Measurements from ENCODE around the gene SYT4.
"Not testable (repeated sequence)": the region's sequence is repeated elsewhere in the genome, so short reads cannot be mapped to it uniquely, and the experiment has no call there.

Gene SYT4

GRCh38 chr18:43277164-43277600 is at the start of gene SYT4:
TSS of gene SYT4 (minus strand) at chr18:43277490. CDS start at chr18:43277281, 209 bp downstream.
- peak; percentile 1 for DNase-seq (ENCODE audit: low spot score)

GRCh38 chr18:43322132-43322531 is 44.8 kb upstream of the SYT4 start:
- no peak for DNase-seq (ENCODE audit: low spot score)

DNA sequence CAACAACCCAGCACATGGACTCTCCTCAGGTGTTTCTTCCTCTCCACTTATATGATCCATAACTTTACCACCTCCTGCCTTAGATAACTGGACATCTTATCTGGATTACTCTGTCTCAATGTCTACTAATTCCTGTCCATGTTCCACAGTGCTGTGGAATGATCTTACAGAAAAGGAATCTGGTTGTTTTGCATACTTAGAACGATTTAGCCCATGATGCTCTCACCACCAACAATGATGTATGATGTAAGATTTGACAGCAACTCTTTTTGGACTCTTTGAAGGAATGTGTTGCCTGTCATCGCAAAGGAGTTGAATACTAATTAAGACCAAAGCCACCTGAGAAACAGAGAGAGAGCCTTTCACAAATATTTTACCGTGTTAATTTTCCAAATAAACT is 37.7 kb upstream of the SYT4 start:
- no peak for DNase-seq (ENCODE audit: low spot score)

- DNase-seq (ENCODE audit: low spot score): no peak
Observed at GRCh38 chr18:43312891-43313290, 35.6 kb upstream of the SYT4 start.

GRCh38 chr18:43310239-43310638 is 32.9 kb upstream of the SYT4 start:
- no peak for DNase-seq (ENCODE audit: low spot score)

DNA sequence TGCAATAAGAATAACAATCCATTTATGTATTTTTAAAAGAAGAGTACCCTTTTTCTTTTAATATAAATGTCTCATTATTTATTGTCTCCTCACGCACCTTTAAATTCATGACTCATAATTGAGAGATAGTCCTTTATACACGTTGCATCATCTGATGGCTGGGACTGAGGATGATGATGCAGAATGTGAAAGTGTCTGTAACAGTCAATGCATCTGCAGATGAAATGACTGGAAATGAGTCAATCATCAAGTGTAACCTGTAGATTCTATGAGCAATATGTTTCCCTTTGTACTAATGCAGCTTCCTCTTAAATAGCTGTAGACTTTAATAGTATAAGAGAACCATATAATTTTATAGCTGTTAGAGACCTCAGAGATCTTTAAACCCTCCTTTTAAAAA is 26.1 kb upstream of the SYT4 start:
- DNase-seq (ENCODE audit: low spot score): no peak

DNA sequence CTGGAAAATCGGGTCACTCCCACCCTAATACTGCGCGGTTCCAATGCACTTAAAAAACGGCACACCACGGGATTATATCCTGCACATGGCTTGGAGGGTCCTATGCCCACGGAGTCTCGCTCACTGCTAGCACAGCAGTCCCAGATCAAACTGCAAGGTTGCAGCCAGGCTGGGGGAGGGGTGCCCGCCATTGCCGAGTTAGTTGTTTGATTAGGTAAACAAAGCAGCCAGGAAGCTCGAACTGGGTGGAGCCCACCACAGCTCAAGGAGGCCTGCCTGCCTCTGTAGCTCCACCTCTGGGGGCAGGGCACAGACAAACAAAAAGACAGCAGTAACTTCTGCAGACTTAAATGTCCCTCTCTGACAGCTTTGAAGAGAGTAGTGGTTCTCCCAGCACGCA is 8.9 kb upstream of the SYT4 start:
- DNase-seq (ENCODE audit: low spot score): not testable (repeated sequence)

GRCh38 chr18:43283299-43283698 is 6.0 kb upstream of the SYT4 start:
- DNase-seq (ENCODE audit: low spot score): no peak

DNA sequence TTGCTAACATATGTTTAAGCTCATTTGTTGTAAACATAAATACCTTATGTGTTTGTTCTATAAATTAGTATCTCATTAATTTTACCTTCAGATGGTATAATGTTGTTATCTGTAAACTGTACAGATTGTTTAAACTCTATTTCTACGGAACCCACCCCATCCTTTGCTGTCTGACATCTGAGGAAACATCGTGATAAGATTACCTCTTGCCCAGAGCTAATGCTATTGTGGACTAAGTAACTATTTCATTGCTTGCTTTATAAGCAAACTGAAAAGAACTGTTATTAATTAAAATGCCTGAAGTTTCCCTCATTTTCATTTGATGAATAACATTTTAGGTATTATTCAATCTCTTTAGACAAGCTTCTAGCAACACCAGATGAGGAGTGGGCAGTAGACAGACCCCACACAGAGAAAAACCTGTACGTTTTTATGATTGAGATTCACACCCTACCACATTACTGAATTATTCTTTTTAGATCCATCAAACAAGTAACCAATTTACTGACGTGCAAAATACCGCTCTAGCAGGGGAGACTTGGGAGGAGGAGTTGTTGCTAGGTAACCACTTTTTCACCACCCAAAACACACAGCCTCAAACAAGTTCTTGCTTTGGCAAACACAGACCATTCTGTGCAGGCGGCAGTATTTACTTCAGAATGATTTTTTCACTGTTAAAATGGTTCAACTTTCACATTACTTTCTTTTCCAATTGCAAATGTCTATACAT is 1.9 kb upstream of the SYT4 start:
- DNase-seq (ENCODE audit: low spot score): no peak

DNA sequence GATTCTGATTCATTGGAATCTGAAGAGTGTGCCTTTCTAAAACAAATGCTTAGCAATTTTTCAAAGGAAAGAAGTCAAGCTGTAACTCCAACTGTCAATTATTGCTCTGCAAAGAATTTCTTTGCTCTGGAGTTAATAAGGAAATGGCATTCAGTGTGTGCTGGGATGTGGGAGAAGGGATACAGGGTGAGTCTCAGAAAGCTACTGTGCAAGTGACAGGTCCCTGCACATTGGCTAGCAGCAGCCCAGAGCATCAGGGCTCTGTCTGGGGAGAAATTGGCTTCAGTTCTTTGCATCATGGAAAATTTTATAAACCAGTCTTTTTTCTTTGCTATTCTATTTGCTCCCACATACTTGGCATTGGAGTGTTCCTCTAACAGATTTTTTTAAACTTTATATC is 1.1 kb upstream of the SYT4 start:
- DNase-seq (ENCODE audit: low spot score): no peak

DNA sequence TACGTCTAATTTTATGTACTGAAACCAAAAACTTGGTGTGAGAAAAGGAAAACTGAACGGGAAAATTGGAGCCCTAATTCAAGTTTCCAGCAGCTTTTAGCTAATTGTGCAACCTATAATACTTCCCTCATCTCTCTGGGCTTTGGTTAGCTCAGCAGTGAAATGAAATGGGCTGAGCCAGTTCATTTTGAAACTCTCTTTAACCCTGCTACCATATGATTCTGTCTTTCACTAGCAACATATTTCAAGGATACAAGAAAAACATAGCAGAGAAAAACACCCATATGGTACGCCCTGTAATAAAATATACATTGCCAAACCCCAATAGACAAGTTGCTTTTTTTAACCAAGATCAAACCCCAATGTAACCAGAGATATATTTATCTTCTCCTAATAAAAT is 799 bp downstream of the SYT4 start:
- no peak for DNase-seq (ENCODE audit: low spot score)

DNA sequence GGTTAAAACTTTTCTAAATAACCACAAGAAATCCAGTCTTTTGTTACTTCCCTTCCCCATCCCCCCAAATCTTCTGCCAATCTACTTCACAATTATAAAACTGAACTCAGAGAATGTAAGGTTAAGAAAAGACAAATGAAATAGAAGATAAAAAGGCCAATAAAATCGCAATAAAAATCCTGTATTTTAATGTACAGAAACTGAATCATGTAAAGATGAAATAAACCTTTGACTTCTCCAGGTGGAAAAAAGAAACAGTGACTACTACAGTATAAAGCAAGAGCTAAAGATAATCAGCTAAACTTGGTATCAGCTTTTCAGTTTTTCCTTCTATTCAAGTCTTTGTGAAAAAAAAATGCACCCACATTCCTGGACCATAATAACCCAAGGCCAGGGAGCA is 1.7 kb downstream of the SYT4 start:
- DNase-seq (ENCODE audit: low spot score): no peak

DNA sequence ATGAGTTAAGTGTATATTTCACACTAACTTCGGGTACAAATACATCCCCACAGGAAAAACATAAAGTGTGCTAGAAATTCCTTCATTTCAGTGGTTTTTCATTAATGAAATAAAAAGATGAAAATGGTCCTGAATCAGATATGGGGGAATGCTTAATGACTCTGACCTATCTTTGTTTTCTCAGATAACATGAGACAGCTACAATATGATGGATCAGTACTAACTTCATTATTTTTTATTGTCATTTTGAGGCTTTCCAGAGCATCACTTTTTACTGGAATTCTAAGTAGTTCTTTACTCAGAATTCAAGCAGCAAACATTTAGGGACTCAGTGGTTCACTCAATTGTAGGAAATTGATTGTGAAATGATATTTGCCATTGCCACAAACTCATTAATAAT is 2.8 kb downstream of the SYT4 start:
- DNase-seq (ENCODE audit: low spot score): no peak

DNA sequence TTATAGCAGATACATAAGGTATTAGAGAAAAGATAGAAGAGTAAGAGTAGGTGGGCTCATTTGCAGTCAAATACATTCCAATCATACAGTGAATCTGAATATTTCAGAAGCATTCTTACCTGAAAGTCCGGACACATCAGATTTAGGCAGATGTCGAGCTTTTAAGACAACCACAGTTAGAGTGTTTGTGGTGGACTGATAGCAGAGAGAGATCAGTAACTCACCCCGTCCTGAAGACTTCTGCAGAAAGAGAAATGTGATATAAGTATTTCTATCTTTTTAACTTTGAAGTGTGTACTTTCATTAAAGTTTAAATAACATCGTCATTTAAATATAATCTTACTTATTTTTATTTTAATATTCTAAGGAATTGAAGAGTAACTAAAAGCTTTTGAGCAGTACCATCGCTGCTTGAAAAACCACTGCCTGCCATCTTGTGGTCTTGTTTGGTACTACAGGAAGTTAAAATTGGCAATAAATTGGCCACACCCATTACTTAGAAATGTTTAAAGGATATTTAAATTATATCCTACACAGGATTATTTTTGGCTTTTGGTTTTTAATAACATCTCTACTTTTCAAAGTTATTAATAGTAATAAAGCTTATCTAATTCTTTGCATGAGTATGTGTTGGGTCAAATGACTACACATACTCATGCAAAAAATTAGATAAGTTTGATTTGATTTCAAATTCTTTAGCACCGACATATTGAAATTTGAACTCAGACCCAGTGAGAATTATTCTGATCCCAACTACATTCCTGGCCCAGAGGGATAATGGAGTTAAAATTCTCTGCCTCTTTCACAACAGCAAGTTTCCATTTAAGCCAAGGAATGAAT is 5.5 kb downstream of the SYT4 start:
- peak; percentile 0 for DNase-seq (ENCODE audit: low spot score)

DNA sequence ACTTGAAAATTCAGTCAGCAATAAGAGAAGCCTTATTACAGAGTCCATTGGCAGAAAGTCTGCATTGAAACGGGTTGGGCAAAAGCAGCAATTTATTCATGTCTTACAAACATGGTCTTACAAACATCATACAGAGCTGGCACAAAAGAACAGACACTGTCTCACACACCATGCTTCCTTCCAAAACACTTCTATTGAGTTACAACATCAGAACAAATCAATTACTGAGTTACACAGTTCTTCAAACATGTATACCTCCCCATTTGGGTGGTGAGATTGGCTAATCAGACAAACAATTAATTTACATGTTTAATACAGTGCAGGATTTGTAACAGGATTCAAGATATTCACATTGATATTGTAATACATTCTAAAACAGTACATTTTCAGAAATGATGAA is 9.5 kb downstream of the SYT4 start:
- no peak for DNase-seq (ENCODE audit: low spot score)

DNA sequence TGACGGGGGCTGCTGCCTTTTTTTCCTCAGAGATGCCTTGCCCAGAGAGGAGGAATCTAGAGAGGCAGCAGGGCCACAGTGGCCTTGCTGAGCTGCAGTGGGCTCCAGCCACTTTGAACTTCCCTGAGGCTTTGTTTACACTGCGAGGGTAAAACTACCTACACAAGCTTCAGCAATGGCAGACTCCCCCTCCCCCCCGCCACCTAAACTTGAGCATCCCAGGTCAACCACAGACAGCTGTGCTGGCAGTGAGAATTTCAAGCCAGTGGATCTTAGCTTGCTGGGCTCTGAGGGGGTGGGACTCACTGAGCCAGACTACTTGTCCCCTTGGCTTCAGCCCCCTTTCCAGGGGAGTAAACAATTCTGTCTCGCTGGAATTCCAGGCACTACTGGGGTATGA is 11.8 kb downstream of the SYT4 start:
- DNase-seq (ENCODE audit: low spot score): no peak

- no peak for DNase-seq (ENCODE audit: low spot score)
Observed at GRCh38 chr18:43248610-43249249, 28.6 kb downstream of the SYT4 start.

DNA sequence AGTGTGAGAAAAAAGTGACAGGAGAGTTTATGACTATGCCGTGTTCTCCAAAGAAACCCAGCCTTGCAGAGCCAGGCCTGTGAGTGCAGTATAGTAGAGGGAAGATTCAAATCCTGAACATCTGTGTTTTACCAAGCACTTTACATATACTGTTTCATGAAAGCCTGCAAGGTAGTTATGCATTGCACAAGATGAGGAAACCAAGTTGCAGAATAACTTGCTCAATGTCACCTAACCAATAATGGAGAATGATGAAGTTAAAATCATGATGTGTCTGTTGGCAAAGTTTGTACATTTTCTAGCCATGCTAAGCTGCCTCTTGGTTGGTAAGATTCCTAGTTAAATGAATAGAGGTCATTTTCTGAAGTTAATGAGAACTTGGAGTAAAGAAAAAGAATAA is 29.3 kb downstream of the SYT4 start:
- DNase-seq (ENCODE audit: low spot score): no peak

DNA sequence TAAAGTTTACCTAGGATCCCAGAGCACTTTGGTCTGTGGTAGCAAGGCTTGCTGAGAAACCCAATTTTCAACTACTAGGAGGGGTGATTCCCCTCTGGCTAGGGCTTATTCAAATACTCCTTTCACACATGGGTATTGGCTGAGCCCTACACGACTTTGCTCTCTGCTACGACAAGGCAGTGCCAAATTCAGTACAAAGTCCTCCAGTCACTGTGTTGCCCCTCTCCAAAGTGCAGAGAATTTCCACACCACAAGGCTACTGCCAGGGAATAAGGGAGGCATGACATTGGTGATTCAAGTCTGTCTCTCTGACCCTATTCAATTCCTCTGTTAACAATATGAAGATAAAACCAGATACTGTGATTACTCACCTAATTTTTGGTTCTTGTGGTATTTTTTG is 38.9 kb downstream of the SYT4 start:
- no peak for DNase-seq (ENCODE audit: low spot score)

GRCh38 chr18:43236921-43237320 is 40.4 kb downstream of the SYT4 start:
- no peak for DNase-seq (ENCODE audit: low spot score)

- DNase-seq (ENCODE audit: low spot score): no peak
Observed at GRCh38 chr18:43234889-43235288, 42.4 kb downstream of the SYT4 start.

DNA sequence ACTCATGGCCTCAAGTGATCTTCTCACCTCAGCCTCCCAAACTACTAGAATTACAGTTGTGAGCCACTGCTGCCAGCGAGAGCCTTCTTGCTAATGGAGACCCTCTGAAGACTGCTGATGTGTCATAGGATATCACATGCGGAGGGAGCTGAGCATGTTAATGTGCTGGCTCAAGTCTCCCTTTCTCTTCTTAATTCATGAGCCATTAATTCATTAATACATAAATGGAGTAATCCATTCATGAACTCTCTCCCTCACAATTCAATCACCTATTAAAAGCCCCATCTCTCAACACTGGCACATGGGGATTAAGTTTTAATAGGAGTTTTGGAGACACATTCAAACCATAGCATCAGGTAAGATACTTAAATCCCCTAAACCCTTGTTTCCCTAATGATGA is 54.8 kb downstream of the SYT4 start:
- no peak for DNase-seq (ENCODE audit: low spot score)

DNA sequence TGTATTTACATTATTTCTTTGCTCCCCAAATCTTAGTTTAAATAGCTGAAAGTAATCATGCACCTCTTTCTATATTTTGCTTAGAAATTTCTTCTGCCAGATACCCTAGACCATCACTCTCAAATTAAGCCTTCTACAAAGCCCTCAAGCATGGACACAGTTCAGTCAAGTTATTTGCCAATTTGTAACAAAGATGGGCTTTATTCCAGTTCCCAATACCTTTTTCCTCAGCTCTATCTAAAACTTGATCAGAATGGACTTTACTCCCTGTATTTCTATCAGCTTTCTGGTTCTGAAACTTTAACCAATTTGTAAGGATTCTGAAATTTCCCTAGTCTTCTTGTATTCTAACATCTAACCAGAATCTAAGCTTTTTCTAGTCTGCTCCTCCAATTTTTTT is 56.6 kb downstream of the SYT4 start:
- DNase-seq (ENCODE audit: low spot score): no peak
